ENCODE results near the gene DNER.

- TF ChIP-seq CTCF (IDR thresholded peaks at IDR 0.05 in 4 of 5, conservative IDR thresholded peaks at IDR 0.05 in 1 of 5) (no peak), POLR2A (IDR thresholded peaks at IDR 0.05) (no peak)
Observed at GRCh38 chr2:229523663-229524062, 190.7 kb downstream of the DNER start.

Data from gastrocnemius medialis (tissue), 4 donors.